Fibroblast of lung (primary cell): ENCODE results near the gene MEF2A. TPM values are rescaled to one million over a fixed set of nuclear protein-coding genes. Genes with fewer than 3 reads are reported as not detected.
"Not testable (repeated sequence)": the region's sequence is repeated elsewhere in the genome, so short reads cannot be mapped to it uniquely, and the experiment has no call there.

ENCODE experiments used
- DNase-seq, 2 donors: peaks; one replicate each; pipeline versions ENCODE4 v3.0.0 to v3.0.0-alpha.2; 2010; ENCODE audit warnings: low read depth in 2 of 2
- H2AFZ ChIP-seq: 2 replicates; pipeline ENCODE4 v1.5.1; 2012; ENCODE audit warnings: low read length, control low read depth, inconsistent platforms
- H3K27ac ChIP-seq: 2 replicates; pipeline ENCODE4 v1.5.1; 2011; ENCODE audit warnings: low read length, control low read depth; ENCODE audit not compliant: insufficient read depth
- H3K27me3 ChIP-seq: 2 replicates; pipeline ENCODE4 v1.5.1; 2011; ENCODE audit warnings: mild to moderate bottlenecking, low read length; ENCODE audit not compliant: control insufficient read depth, insufficient read depth
- H3K36me3 ChIP-seq: 2 replicates; pipeline ENCODE4 v1.5.1; 2011; ENCODE audit warnings: low read length; ENCODE audit not compliant: control insufficient read depth, insufficient read depth
- H3K4me1 ChIP-seq: 2 replicates; pipeline ENCODE4 v1.5.1; 2011; ENCODE audit warnings: low read length; ENCODE audit not compliant: control insufficient read depth, insufficient read depth; ENCODE audit errors: extremely low read depth
- H3K4me2 ChIP-seq: 2 replicates; pipeline ENCODE4 v1.5.1; 2011; ENCODE audit warnings: low read length, control low read depth; ENCODE audit not compliant: insufficient read depth; ENCODE audit errors: extremely low read depth
- H3K4me3 ChIP-seq, 4 experiments: fragments of 200-600 bp in 1 of 4; sonication (generic) in 1 of 4; replicated peaks in 1 of 4; 2 replicates each; pipeline ENCODE4 v1.5.1; 2011 to 2016; ENCODE audit warnings: low read length in 4 of 4, low read depth in 3 of 4, mild to moderate bottlenecking in 3 of 4, control low read depth in 2 of 4, inconsistent platforms in 1 of 4, mixed read lengths in 1 of 4; ENCODE audit not compliant: insufficient read depth in 1 of 4; ENCODE audit errors: control extremely low read depth in 1 of 4
- H3K79me2 ChIP-seq: 2 replicates; pipeline ENCODE4 v1.5.1; 2012; ENCODE audit warnings: mild to moderate bottlenecking, low read length, inconsistent platforms; ENCODE audit not compliant: control insufficient read depth, insufficient read depth
- H3K9ac ChIP-seq: 2 replicates; pipeline ENCODE4 v1.5.1; 2011; ENCODE audit warnings: mild to moderate bottlenecking, low read length, control low read depth; ENCODE audit not compliant: insufficient read depth
- H3K9me3 ChIP-seq: 2 replicates; pipeline ENCODE4 v1.5.1; 2012; ENCODE audit warnings: low read depth, low read length; ENCODE audit not compliant: control insufficient read depth, insufficient read depth
- H4K20me1 ChIP-seq: 2 replicates; pipeline ENCODE4 v1.5.1; 2011; ENCODE audit warnings: low read length; ENCODE audit not compliant: control insufficient read depth, insufficient read depth; ENCODE audit errors: extremely low read depth
- CTCF ChIP-seq, 2 donors: IDR thresholded peaks in 1 of 2; conservative IDR thresholded peaks in 1 of 2; 1 replicate in 1 of 2; 2 replicates in 1 of 2; pipeline ENCODE4 v1.5.1; 2011 to 2012; ENCODE audit warnings: low read length in 2 of 2, control low read depth in 1 of 2, inconsistent platforms in 1 of 2, low read depth in 1 of 2, mild to moderate bottlenecking in 1 of 2
- EZH2 ChIP-seq: IDR thresholded peaks from 2 replicates; pipeline ENCODE4 v1.5.1; 2012; ENCODE audit warnings: low read length, control low read depth, mild to moderate bottlenecking; ENCODE audit errors: missing control alignments
- polyA plus RNA-seq, 2 donors: library from polyadenylated mRNA; depleted of rRNA in 1 of 2; stranded (reverse) in 1 of 2; unstranded in 1 of 2; fragments of >200 nt; gene quantifications; 2 replicates each; pipeline ENCODE4 v1.2.1, GENCODE V29; 2011 to 2012; ENCODE audit warnings: missing spikeins in 1 of 2
- total RNA-seq: library from RNA; depleted of rRNA; stranded (reverse); fragments of >200 nt; gene quantifications from 2 replicates; pipeline ENCODE4 v1.2.1, GENCODE V29; 2014

The MEF2A gene
- total and polyA plus RNA-seq, 2 donors (not counting 1 experiment from before 2014, with no cell fraction given), result 24.6 to 40.4 TPM

- peak in 1 of 2 donors; percentile 10 for DNase-seq
Observed at GRCh38 chr15:99749386-99749785, 183.6 kb downstream of the MEF2A start.

GRCh38 chr15:99750326-99750725 lies 184.5 kb downstream of the MEF2A start:
- H3K27me3 ChIP-seq, H2AFZ ChIP-seq, H3K79me2 ChIP-seq, H3K27ac ChIP-seq, H4K20me1 ChIP-seq, H3K4me2 ChIP-seq, DNase-seq, H3K9me3 ChIP-seq, H3K36me3 ChIP-seq, H3K4me3 ChIP-seq, H3K4me1 ChIP-seq, H3K9ac ChIP-seq: not testable (repeated sequence)

More at GRCh38 chr15:99749386-99749785, 183.6 kb downstream of the MEF2A start:
- TF ChIP-seq EZH2 (no peak), CTCF (conservative IDR thresholded peaks at IDR 0.05 in 1 of 2, IDR thresholded peaks at IDR 0.05 in 1 of 2; ENCODE audit: low read depth in 1 of 2, low read length in 2 of 2) (no peak)
- Histone ChIP-seq H3K27ac (no peak overlapping the region), H3K36me3 (no peaks in the 10 kb centered on the region), H4K20me1 (no peaks in the 10 kb centered on the region), H3K27me3 (peaks cover 5% of the 10 kb centered on the region), H3K9me3 (no peaks in the 10 kb centered on the region), H3K9ac (no peak overlapping the region), H2AFZ (no peak overlapping the region), H3K4me2 (no peak overlapping the region), H3K4me1 (no peaks in the 10 kb centered on the region), H3K4me3 (no peak overlapping the region), H3K79me2 (no peaks in the 10 kb centered on the region)

- Histone ChIP-seq H3K36me3 (no peaks in the 10 kb centered on the region), H3K4me1 (no peaks in the 10 kb centered on the region), H3K4me3 (no peak overlapping the region), H3K9ac (no peak overlapping the region), H2AFZ (no peak overlapping the region), H3K27me3 (peaks cover 2% of the 10 kb centered on the region), H4K20me1 (no peaks in the 10 kb centered on the region), H3K4me2 (no peak overlapping the region), H3K79me2 (no peaks in the 10 kb centered on the region), H3K9me3 (no peaks in the 10 kb centered on the region), H3K27ac (no peak overlapping the region)
- TF ChIP-seq EZH2, result no peak
- no peak for TF ChIP-seq CTCF (conservative IDR thresholded peaks at IDR 0.05 in 1 of 2, IDR thresholded peaks at IDR 0.05 in 1 of 2; ENCODE audit: low read depth in 1 of 2, low read length in 2 of 2)
- no peak for DNase-seq
Observed at GRCh38 chr15:99752556-99752955, 186.8 kb downstream of the MEF2A start.
